Measurements from ENCODE around the gene TNPO2. TPM values are rescaled to one million over a fixed set of nuclear protein-coding genes. Genes with fewer than 3 reads are reported as not detected.
A peak's percentile ranks its signal among the peaks of the same experiment; 100 is the strongest.

Gene TNPO2
- total and polyA plus RNA-seq, 2 of the 13 experiments (the other 11 are each of a cell fraction or from before 2014, with no cell fraction given) = 31.7 to 61.0 TPM

DNA sequence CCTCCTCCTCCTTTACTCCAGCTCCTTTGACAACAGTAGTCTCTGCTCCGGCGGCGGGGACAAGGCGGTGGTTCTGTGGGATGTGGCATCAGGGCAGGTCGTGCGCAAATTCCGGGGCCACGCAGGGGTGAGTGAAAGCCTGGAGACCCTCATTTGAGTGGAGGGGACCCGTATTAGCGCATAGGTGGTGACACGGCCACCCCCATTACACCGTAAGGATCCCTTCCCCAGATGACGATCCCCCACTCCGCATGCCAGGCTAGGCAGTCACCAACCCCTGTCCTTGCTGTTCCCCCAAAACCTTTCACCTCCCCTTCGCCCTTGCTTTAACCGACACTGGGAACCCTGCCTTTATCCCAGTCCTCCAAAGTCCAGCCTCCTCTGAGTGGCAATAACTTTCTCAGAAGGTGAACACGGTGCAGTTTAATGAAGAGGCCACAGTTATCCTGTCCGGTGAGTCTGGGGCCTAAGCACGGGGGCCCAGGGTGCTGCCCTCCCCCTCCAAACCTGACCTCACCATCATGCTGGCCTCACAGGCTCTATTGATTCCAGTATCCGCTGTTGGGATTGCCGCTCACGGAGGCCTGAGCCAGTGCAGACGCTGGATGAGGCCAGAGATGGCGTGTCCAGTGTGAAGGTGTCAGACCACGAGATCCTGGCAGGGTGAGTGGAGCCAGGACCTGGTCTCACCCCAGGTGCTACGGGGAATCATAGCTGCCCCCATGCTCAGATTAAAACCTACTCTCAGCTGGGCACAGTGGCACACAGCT is 53.4 kb downstream of the TNPO2 start:
- 89% methylated on average over 14 of the region's 26 CpGs for WGBS (ENCODE audit: low lambda C conversion rate)
- peaks cover 13 to 25% of the 10 kb centered on the region in 2 experiments for H3K36me3 ChIP-seq (replicated peaks in 1 of 2; ENCODE audit: control insufficient read depth in 1 of 2, insufficient read depth in 2 of 2, low read length in 2 of 2)
- H3K9ac ChIP-seq (ENCODE audit: insufficient read depth, low read depth, low read length) = peak overlapping the region; percentile 93
- H2AFZ ChIP-seq (ENCODE audit: low read length) = no peak overlapping the region
- POLR2A ChIA-PET = interaction anchor here (1.4 to 1.6 kb wide), 2 partner anchors 59 to 174 kb away, joined by 3 to 4 read pairs; partner anchors contain the start of genes ZNF490 and ZNF791
- no TSS peak for BruUV-seq (replicated peaks)
- intact Hi-C loops (cut with micrococcal nuclease; ENCODE audit: unreplicated experiment) = no loop called here
- CTCF ChIA-PET (ENCODE audit: low intra/inter-chr PET ratio, low total read pairs) = interaction anchor here (2.6 kb wide), 1 partner anchor 106 kb away, joined by 17 read pairs; no protein-coding TSS in a partner anchor
- in situ Hi-C loops (cut with HindIII; ENCODE audit: extremely low pct_ligation_motif_present, low pct_unique_long_range_greater_than_20kb) = loop anchor here (5.0 kb wide), 1 partner anchor 108 kb away; no protein-coding TSS in a partner anchor
- ATAC-seq = no peak
- H3K9me3 ChIP-seq (ENCODE audit: low read length) = no peaks in the 10 kb centered on the region
- peaks cover 35% of the 10 kb centered on the region for H3K4me1 ChIP-seq (ENCODE audit: insufficient read depth, low read length)
- peak overlapping the region; percentile 77 to 96 (median 96) for H3K4me3 ChIP-seq (replicated peaks in 1 of 3; ENCODE audit: insufficient read depth in 1 of 3, low read depth in 2 of 3, low read length in 3 of 3)
- H3K27ac ChIP-seq (ENCODE audit: extremely low read length, insufficient read depth, low read length) = peak overlapping the region; percentile 88
- peak overlapping the region; percentile 97 for H3K4me2 ChIP-seq (ENCODE audit: low read depth, low read length)
- FAIRE-seq = no peak
- H3K27me3 ChIP-seq (ENCODE audit: control insufficient read depth in 1 of 2, insufficient read depth in 2 of 2, low read length in 2 of 2) = no peaks in the 10 kb centered on the region; a peak in 1 of 5 replicates
- DNase-seq (ENCODE audit: low spot score) = no peak
- no peaks in the 10 kb centered on the region for H4K20me1 ChIP-seq (ENCODE audit: insufficient read depth, low read length)
- peaks cover 34% of the 10 kb centered on the region for H3K79me2 ChIP-seq (ENCODE audit: insufficient read depth, low read length)
- peak; percentile 18; the same call in 1 of the 2 replicates for TF ChIP-seq POLR2G (IDR thresholded peaks at IDR 0.05; ENCODE audit: low read depth, low read length)
- peak; percentile 91 for TF ChIP-seq AGO2 (optimal IDR thresholded peaks at IDR 0.05; ENCODE audit: low read depth, low read length)
- peak; percentile 31; the same call in 1 of the 2 replicates for TF ChIP-seq NRL (CRISPR knock-in tag; IDR thresholded peaks at IDR 0.05; ENCODE audit: borderline replicate concordance)
- no peak for TF ChIP-seq CENPX (CRISPR knock-in tag; IDR thresholded peaks at IDR 0.05)
- TF ChIP-seq, protein P1, sequence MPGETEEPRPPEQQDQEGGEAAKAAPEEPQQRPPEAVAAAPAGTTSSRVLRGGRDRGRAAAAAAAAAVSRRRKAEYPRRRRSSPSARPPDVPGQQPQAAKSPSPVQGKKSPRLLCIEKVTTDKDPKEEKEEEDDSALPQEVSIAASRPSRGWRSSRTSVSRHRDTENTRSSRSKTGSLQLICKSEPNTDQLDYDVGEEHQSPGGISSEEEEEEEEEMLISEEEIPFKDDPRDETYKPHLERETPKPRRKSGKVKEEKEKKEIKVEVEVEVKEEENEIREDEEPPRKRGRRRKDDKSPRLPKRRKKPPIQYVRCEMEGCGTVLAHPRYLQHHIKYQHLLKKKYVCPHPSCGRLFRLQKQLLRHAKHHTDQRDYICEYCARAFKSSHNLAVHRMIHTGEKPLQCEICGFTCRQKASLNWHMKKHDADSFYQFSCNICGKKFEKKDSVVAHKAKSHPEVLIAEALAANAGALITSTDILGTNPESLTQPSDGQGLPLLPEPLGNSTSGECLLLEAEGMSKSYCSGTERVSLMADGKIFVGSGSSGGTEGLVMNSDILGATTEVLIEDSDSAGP (CRISPR knock-in tag; IDR thresholded peaks at IDR 0.05; ENCODE audit: borderline replicate concordance) = peak; percentile 8; the same call in 1 of the 2 replicates
- peak; percentile 15 for TF ChIP-seq AGO1 (IDR thresholded peaks at IDR 0.05; ENCODE audit: low read depth, low read length, poor library complexity, severe bottlenecking)
- 0 out of 2 replicates have a peak, but pooled peaks have one; percentile 53 for TF ChIP-seq ZNF451 (CRISPR knock-in tag; IDR thresholded peaks at IDR 0.05)
- TF ChIP-seq PRMT3 (CRISPR knock-in tag; IDR thresholded peaks at IDR 0.05; ENCODE audit: borderline replicate concordance, low read depth) = 0 out of 2 replicates have a peak, but pooled peaks have one; percentile 19
- no peak for TF ChIP-seq FOXO1 (CRISPR knock-in tag; IDR thresholded peaks at IDR 0.05)
- TF ChIP-seq ZMYM4 (CRISPR knock-in tag; IDR thresholded peaks at IDR 0.05) = no peak
- no peak for TF ChIP-seq ATF7 (IDR thresholded peaks at IDR 0.05)
- 0 out of 2 replicates have a peak, but pooled peaks have one; percentile 7 for TF ChIP-seq ATF7 (CRISPR knock-in tag; IDR thresholded peaks at IDR 0.05)
- TF ChIP-seq ZBTB20 (CRISPR knock-in tag; IDR thresholded peaks at IDR 0.05; ENCODE audit: borderline replicate concordance, low read depth) = no peak
- TF ChIP-seq RBFOX2 (IDR thresholded peaks at IDR 0.05; ENCODE audit: low read depth, low read length) = 0 out of 2 replicates have a peak, but pooled peaks have one; percentile 17
- TF ChIP-seq NR2C2 (CRISPR knock-in tag; IDR thresholded peaks at IDR 0.05; ENCODE audit: borderline replicate concordance) = no peak
- TF ChIP-seq, protein P2, sequence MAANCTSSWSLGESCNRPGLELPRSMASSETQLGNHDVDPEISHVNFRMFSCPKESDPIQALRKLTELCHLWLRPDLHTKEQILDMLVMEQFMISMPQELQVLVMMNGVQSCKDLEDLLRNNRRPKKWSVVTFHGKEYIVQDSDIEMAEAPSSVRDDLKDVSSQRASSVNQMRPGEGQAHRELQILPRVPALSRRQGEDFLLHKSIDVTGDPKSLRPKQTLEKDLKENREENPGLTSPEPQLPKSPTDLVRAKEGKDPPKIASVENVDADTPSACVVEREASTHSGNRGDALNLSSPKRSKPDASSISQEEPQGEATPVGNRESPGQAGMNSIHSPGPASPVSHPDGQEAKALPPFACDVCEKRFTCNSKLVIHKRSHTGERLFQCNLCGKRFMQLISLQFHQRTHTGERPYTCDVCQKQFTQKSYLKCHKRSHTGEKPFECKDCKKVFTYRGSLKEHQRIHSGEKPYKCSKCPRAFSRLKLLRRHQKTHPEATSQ (CRISPR knock-in tag; IDR thresholded peaks at IDR 0.05; ENCODE audit: borderline replicate concordance) = no peak
- 0 out of 2 replicates have a peak, but pooled peaks have one; percentile 14 for TF ChIP-seq ESRRA (CRISPR knock-in tag; IDR thresholded peaks at IDR 0.05; ENCODE audit: low read depth)
- TF ChIP-seq, protein P3, sequence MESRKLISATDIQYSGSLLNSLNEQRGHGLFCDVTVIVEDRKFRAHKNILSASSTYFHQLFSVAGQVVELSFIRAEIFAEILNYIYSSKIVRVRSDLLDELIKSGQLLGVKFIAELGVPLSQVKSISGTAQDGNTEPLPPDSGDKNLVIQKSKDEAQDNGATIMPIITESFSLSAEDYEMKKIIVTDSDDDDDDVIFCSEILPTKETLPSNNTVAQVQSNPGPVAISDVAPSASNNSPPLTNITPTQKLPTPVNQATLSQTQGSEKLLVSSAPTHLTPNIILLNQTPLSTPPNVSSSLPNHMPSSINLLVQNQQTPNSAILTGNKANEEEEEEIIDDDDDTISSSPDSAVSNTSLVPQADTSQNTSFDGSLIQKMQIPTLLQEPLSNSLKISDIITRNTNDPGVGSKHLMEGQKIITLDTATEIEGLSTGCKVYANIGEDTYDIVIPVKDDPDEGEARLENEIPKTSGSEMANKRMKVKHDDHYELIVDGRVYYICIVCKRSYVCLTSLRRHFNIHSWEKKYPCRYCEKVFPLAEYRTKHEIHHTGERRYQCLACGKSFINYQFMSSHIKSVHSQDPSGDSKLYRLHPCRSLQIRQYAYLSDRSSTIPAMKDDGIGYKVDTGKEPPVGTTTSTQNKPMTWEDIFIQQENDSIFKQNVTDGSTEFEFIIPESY (CRISPR knock-in tag; IDR thresholded peaks at IDR 0.05) = peak; percentile 68; the same call in 1 of the 2 replicates
